HepG2 (cell line): ENCODE data around the gene PCDHGA1. TPM values are rescaled to one million over a fixed set of nuclear protein-coding genes. Genes with fewer than 3 reads are reported as not detected.

Experiments
- BRCA1 ChIP-seq: sonication (generic); formaldehyde crosslinking; IDR thresholded peaks from 2 replicates; pipeline ENCODE4 v1.4.0; 2020; ENCODE audit warnings: missing genetic modification reagents
- CAMTA2 ChIP-seq: sonication (generic); formaldehyde crosslinking; IDR thresholded peaks from 2 replicates; pipeline ENCODE4 v1.4.0; 2020; ENCODE audit warnings: mild to moderate bottlenecking, missing genetic modification reagents, borderline replicate concordance
- CBX5 ChIP-seq: sonication (generic); formaldehyde crosslinking; IDR thresholded peaks from 2 replicates; pipeline ENCODE4 v1.4.0; 2020; ENCODE audit warnings: missing genetic modification reagents, borderline replicate concordance
- CENPX ChIP-seq: sonication (generic); formaldehyde crosslinking; IDR thresholded peaks from 2 replicates; pipeline ENCODE4 v1.9.0; 2021; ENCODE audit warnings: mild to moderate bottlenecking, missing genetic modification reagents, moderate library complexity
- CTCF ChIP-seq: sonication (generic); formaldehyde crosslinking; IDR thresholded peaks from 2 replicates; pipeline ENCODE4 v1.5.0; 2020; ENCODE audit warnings: mild to moderate bottlenecking, missing genetic modification reagents, moderate library complexity
- HDAC1 ChIP-seq: sonication (generic); formaldehyde crosslinking; IDR thresholded peaks from 2 replicates; pipeline ENCODE4 v1.5.1; 2020; ENCODE audit warnings: mild to moderate bottlenecking, missing genetic modification reagents
- HNRNPK ChIP-seq: fragments of 200-400 bp; formaldehyde crosslinking; IDR thresholded peaks from 2 replicates; pipeline ENCODE4 v1.6.1; 2018; ENCODE audit warnings: low read length, low read depth, moderate library complexity, mild to moderate bottlenecking; ENCODE audit not compliant: poor library complexity, severe bottlenecking
- KLF11 ChIP-seq: IDR thresholded peaks from 2 replicates; pipeline ENCODE4 v1.6.1; 2016; ENCODE audit warnings: missing compliant biosample characterization
- SOX13 ChIP-seq, 3 experiments: fragments of 450-650 bp in 1 of 3; sonication (generic) in 1 of 3; formaldehyde crosslinking in 1 of 3; IDR thresholded peaks in 2 of 3; conservative IDR thresholded peaks in 1 of 3; 2 replicates each; pipeline versions ENCODE4 v1.5.0 to v1.6.1; 2016 to 2020; ENCODE audit warnings: antibody characterized with exemption in 1 of 3, mild to moderate bottlenecking in 1 of 3, missing compliant biosample characterization in 1 of 3, missing genetic modification reagents in 1 of 3, moderate library complexity in 1 of 3
- STAG1 ChIP-seq: sonication (generic); formaldehyde crosslinking; IDR thresholded peaks from 2 replicates; pipeline ENCODE4 v1.4.0; 2020; ENCODE audit warnings: missing genetic modification reagents
- STAT6 ChIP-seq: sonication (generic); formaldehyde crosslinking; IDR thresholded peaks from 2 replicates; pipeline ENCODE4 v1.4.0; 2020; ENCODE audit warnings: missing genetic modification reagents, mild to moderate bottlenecking, borderline replicate concordance
- TAF1 ChIP-seq: sonication (generic); formaldehyde crosslinking; IDR thresholded peaks from 2 replicates; pipeline ENCODE4 v1.4.0; 2020; ENCODE audit warnings: missing genetic modification reagents
- XRCC5 ChIP-seq: fragments of 200-400 bp; formaldehyde crosslinking; optimal IDR thresholded peaks from 2 replicates; pipeline ENCODE3; 2017; ENCODE audit warnings: mild to moderate bottlenecking, low read length
- ZFY ChIP-seq: sonication (generic); formaldehyde crosslinking; IDR thresholded peaks from 2 replicates; pipeline ENCODE4 v1.4.0; 2020; ENCODE audit warnings: missing genetic modification reagents
- ZNF549 ChIP-seq: sonication (generic); formaldehyde crosslinking; IDR thresholded peaks from 2 replicates; pipeline ENCODE4 v1.5.0; 2020; ENCODE audit warnings: missing genetic modification reagents
- ZNF574 ChIP-seq: sonication (generic); formaldehyde crosslinking; IDR thresholded peaks from 2 replicates; pipeline ENCODE4 v1.4.0; 2020; ENCODE audit warnings: missing genetic modification reagents
- ZNF710 ChIP-seq: sonication (generic); formaldehyde crosslinking; IDR thresholded peaks from 2 replicates; pipeline ENCODE4 v1.5.0; 2020; ENCODE audit warnings: mild to moderate bottlenecking, missing genetic modification reagents, borderline replicate concordance
- polyA plus RNA-seq, 8 experiments: library from polyadenylated mRNA; depleted of rRNA in 3 of 8; stranded (reverse) in 7 of 8; unstranded in 1 of 8; fragments of >200 nt; fragmentation: Illumina TruSeq in 4 of 8; extraction: Trizol in 4 of 8; gene quantifications; 2 replicates each; pipeline versions ENCODE4 v1.2.1 to v1.2.3, GENCODE V29; 2011 to 2016; ENCODE audit warnings: low read depth in 4 of 8, missing spikeins in 1 of 8, mixed read lengths in 1 of 8; ENCODE audit not compliant: insufficient read depth in 1 of 8
- total RNA-seq, 5 experiments: library from RNA; depleted of rRNA; stranded (reverse); fragments of >200 nt; fragmentation: Illumina TruSeq; extraction: Trizol; gene quantifications; 2 replicates each; pipeline ENCODE4 v1.2.3, GENCODE V29; 2016; ENCODE audit warnings: low read depth in 1 of 5
- TF ChIP-seq, protein P1 (sequence below): sonication (generic); formaldehyde crosslinking; IDR thresholded peaks from 2 replicates; pipeline ENCODE4 v1.9.0; 2021; ENCODE audit warnings: missing genetic modification reagents, borderline replicate concordance

Gene PCDHGA1
- total and polyA plus RNA-seq, 2 of the 13 experiments (the other 11 are each of a cell fraction or from before 2014, with no cell fraction given) = 0.31 to 0.40 TPM

- TF ChIP-seq STAT6 (no peak), CAMTA2 (CRISPR knock-in tag) (no peak), SOX13 (IDR thresholded peaks at IDR 0.05) (no peak), SOX13 (CRISPR knock-in tag; conservative IDR thresholded peaks at IDR 0.05 in 1 of 2, IDR thresholded peaks at IDR 0.05 in 1 of 2) (no peak), ZNF710 (CRISPR knock-in tag) (no peak), ZFY (CRISPR knock-in tag) (no peak), ZNF574 (CRISPR knock-in tag) (0 out of 2 replicates have a peak, but pooled peaks have one; percentile 29), HDAC1 (CRISPR knock-in tag) (no peak), XRCC5 (peak; percentile 28), TAF1 (CRISPR knock-in tag) (no peak), ZNF549 (CRISPR knock-in tag) (no peak), CENPX (CRISPR knock-in tag) (no peak), BRCA1 (CRISPR knock-in tag) (no peak), KLF11 (CRISPR knock-in tag) (no peak), HNRNPK (no peak), STAG1 (CRISPR knock-in tag) (peak; percentile 74), CTCF (peak; percentile 83), CBX5 (CRISPR knock-in tag) (0 out of 2 replicates have a peak, but pooled peaks have one; percentile 23)
- TF ChIP-seq, protein P1, sequence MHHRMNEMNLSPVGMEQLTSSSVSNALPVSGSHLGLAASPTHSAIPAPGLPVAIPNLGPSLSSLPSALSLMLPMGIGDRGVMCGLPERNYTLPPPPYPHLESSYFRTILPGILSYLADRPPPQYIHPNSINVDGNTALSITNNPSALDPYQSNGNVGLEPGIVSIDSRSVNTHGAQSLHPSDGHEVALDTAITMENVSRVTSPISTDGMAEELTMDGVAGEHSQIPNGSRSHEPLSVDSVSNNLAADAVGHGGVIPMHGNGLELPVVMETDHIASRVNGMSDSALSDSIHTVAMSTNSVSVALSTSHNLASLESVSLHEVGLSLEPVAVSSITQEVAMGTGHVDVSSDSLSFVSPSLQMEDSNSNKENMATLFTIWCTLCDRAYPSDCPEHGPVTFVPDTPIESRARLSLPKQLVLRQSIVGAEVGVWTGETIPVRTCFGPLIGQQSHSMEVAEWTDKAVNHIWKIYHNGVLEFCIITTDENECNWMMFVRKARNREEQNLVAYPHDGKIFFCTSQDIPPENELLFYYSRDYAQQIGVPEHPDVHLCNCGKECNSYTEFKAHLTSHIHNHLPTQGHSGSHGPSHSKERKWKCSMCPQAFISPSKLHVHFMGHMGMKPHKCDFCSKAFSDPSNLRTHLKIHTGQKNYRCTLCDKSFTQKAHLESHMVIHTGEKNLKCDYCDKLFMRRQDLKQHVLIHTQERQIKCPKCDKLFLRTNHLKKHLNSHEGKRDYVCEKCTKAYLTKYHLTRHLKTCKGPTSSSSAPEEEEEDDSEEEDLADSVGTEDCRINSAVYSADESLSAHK (CRISPR knock-in tag) = no peak
Observed at GRCh38 chr5:141557681-141558136, 227.4 kb downstream of the PCDHGA1 start (continued).
